Neural progenitor cell (in vitro differentiated cells): ENCODE results near the gene MAGEB17.

Experiments used
- EZH2phosphoT487 ChIP-seq: fragments of 200-600 bp; sonication (generic); IDR thresholded peaks from 2 replicates; pipeline ENCODE4 v1.6.1; 2017; ENCODE audit warnings: antibody characterized with exemption
- TF ChIP-seq, protein P1 (sequence below): fragments of 200-600 bp; sonication (generic); IDR thresholded peaks from 2 replicates; pipeline ENCODE4 v1.5.1; 2017; ENCODE audit warnings: antibody characterized with exemption, mild to moderate bottlenecking

- TF ChIP-seq, protein P1, sequence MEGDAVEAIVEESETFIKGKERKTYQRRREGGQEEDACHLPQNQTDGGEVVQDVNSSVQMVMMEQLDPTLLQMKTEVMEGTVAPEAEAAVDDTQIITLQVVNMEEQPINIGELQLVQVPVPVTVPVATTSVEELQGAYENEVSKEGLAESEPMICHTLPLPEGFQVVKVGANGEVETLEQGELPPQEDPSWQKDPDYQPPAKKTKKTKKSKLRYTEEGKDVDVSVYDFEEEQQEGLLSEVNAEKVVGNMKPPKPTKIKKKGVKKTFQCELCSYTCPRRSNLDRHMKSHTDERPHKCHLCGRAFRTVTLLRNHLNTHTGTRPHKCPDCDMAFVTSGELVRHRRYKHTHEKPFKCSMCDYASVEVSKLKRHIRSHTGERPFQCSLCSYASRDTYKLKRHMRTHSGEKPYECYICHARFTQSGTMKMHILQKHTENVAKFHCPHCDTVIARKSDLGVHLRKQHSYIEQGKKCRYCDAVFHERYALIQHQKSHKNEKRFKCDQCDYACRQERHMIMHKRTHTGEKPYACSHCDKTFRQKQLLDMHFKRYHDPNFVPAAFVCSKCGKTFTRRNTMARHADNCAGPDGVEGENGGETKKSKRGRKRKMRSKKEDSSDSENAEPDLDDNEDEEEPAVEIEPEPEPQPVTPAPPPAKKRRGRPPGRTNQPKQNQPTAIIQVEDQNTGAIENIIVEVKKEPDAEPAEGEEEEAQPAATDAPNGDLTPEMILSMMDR: no peak
- TF ChIP-seq EZH2phosphoT487: no peak
Measured at GRCh38 chrX:16196829-16197228, 29.5 kb downstream of the MAGEB17 start.
